Trophoblast cell (in vitro differentiated cells and primary cell): ENCODE results near the gene PARVB.

Experiments
- DNase-seq, 2 donors: peaks; one replicate each; pipeline ENCODE4 v3.0.0-alpha.2; 2016
- H2AFZ ChIP-seq: 2 replicates; pipeline ENCODE4 v1.6.1; 2013; ENCODE audit warnings: low read length, moderate library complexity, mild to moderate bottlenecking; ENCODE audit not compliant: insufficient read depth, poor library complexity
- H2AK5ac ChIP-seq: 2 replicates; pipeline ENCODE4 v1.6.1; 2013; ENCODE audit warnings: mild to moderate bottlenecking, low read length
- H2BK120ac ChIP-seq: 2 replicates; pipeline ENCODE4 v1.6.1; 2013; ENCODE audit warnings: low read length, mild to moderate bottlenecking, moderate library complexity; ENCODE audit not compliant: insufficient read depth, poor library complexity
- H2BK12ac ChIP-seq: 2 replicates; pipeline ENCODE4 v1.6.1; 2013; ENCODE audit warnings: mild to moderate bottlenecking, low read length, moderate library complexity
- H2BK5ac ChIP-seq: 2 replicates; pipeline ENCODE4 v1.6.1; 2013; ENCODE audit warnings: low read length, low read depth, moderate library complexity, mild to moderate bottlenecking; ENCODE audit not compliant: poor library complexity
- H3K14ac ChIP-seq: 2 replicates; pipeline ENCODE4 v1.6.1; 2013; ENCODE audit warnings: mild to moderate bottlenecking, low read length
- H3K18ac ChIP-seq: 2 replicates; pipeline ENCODE4 v1.6.1; 2013; ENCODE audit warnings: mild to moderate bottlenecking, low read length
- H3K23ac ChIP-seq: 2 replicates; pipeline ENCODE4 v1.6.1; 2013; ENCODE audit warnings: low read length
- H3K27ac ChIP-seq: 2 replicates; pipeline ENCODE4 v1.5.1; 2013; ENCODE audit warnings: low read depth, mild to moderate bottlenecking, inconsistent platforms, low read length, moderate library complexity
- H3K27me3 ChIP-seq: 2 replicates; pipeline ENCODE4 v1.6.1; 2013; ENCODE audit warnings: inconsistent platforms, mild to moderate bottlenecking, low read length, moderate library complexity; ENCODE audit not compliant: insufficient read depth
- H3K36me3 ChIP-seq, 2 experiments: 1 replicate in 1 of 2; 2 replicates in 1 of 2; pipeline ENCODE4 v1.6.1; 2013; ENCODE audit warnings: low read length in 2 of 2, mild to moderate bottlenecking in 2 of 2, moderate library complexity in 1 of 2; ENCODE audit not compliant: insufficient read depth in 2 of 2, control insufficient read depth in 1 of 2
- H3K4ac ChIP-seq: 2 replicates; pipeline ENCODE4 v1.6.1; 2013; ENCODE audit warnings: low read depth, mild to moderate bottlenecking, low read length, moderate library complexity
- H3K4me1 ChIP-seq, 2 experiments: 1 replicate in 1 of 2; 2 replicates in 1 of 2; pipeline ENCODE4 v1.6.1; 2013; ENCODE audit warnings: low read length in 2 of 2, mild to moderate bottlenecking in 2 of 2, moderate library complexity in 1 of 2; ENCODE audit not compliant: insufficient read depth in 2 of 2, control insufficient read depth in 1 of 2
- H3K4me2 ChIP-seq: 2 replicates; pipeline ENCODE4 v1.6.1; 2013; ENCODE audit warnings: inconsistent platforms, mild to moderate bottlenecking, low read length, moderate library complexity
- H3K4me3 ChIP-seq: 2 replicates; pipeline ENCODE4 v1.5.1; 2013; ENCODE audit warnings: mild to moderate bottlenecking, low read depth, low read length, inconsistent platforms
- H3K79me1 ChIP-seq: one replicate; pipeline ENCODE4 v1.6.1; 2013; ENCODE audit warnings: low read length
- H3K79me2 ChIP-seq: 2 replicates; pipeline ENCODE4 v1.6.1; 2013; ENCODE audit warnings: low read length, mild to moderate bottlenecking; ENCODE audit not compliant: control insufficient read depth, insufficient read depth, poor library complexity
- H3K9ac ChIP-seq: 2 replicates; pipeline ENCODE4 v1.6.1; 2013; ENCODE audit warnings: mild to moderate bottlenecking, low read length
- H3K9me3 ChIP-seq: 2 replicates; pipeline ENCODE4 v1.6.1; 2013; ENCODE audit warnings: low read depth, mild to moderate bottlenecking, control low read depth, inconsistent platforms, low read length; ENCODE audit not compliant: insufficient read depth
- H4K12ac ChIP-seq: 2 replicates; pipeline ENCODE4 v1.6.1; 2013; ENCODE audit warnings: low read depth, mild to moderate bottlenecking, low read length, moderate library complexity
- H4K8ac ChIP-seq: 2 replicates; pipeline ENCODE4 v1.6.1; 2013; ENCODE audit warnings: low read depth, mild to moderate bottlenecking, low read length, moderate library complexity
- H4K91ac ChIP-seq: one replicate; pipeline ENCODE4 v1.6.1; 2013; ENCODE audit warnings: low read depth, mild to moderate bottlenecking, low read length, moderate library complexity
- WGBS: extraction: QIAGEN DNeasy Blood & Tissue Kit; methylation state at CpG from one replicate; pipeline ENCODE4 v1.1.7; 2013; ENCODE audit warnings: missing lambda C conversion rate; ENCODE audit not compliant: insufficient read length, insufficient coverage; ENCODE audit errors: extremely low coverage; 5-methylcytosine and 5-hydroxymethylcytosine counted together

Gene PARVB

DNA sequence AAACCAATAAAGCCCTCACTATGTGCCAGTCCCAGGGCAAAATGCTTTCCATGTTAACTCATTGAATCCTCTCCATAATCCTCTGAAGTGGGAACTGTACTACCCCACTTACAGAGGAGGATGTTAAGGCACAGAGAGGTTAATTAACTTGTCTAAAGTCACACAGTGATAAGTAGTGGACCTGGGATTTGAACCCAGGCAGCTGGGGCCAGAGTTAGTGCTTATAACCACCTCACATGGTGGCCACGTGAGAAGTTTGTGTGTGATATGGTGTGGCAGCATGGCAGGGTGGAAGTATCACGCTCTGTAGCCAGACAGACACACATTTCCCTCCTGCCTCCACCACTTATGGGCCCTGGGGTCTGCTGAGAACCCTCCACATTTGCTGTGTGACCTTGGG, 173.2 kb downstream of the PARVB start:
- Histone ChIP-seq H3K23ac (no peak overlapping the region), H3K4me3 (no peak overlapping the region), H4K12ac (no peak overlapping the region), H2BK120ac (no peak overlapping the region), H3K9me3 (peaks cover 6% of the 10 kb centered on the region), H3K4me1 (no peaks in the 10 kb centered on the region), H4K8ac (no peak overlapping the region), H3K27ac (no peak overlapping the region), H3K27me3 (no peaks in the 10 kb centered on the region), H3K9ac (no peak overlapping the region), H3K4me2 (no peak overlapping the region), H4K91ac (no peak overlapping the region), H3K79me1 (no peaks in the 10 kb centered on the region), H2BK12ac (no peak overlapping the region), H3K14ac (no peak overlapping the region), H3K4ac (no peak overlapping the region), H3K36me3 (no peaks in the 10 kb centered on the region), H2AFZ (no peak overlapping the region), H2AK5ac (no peak overlapping the region), H2BK5ac (no peak overlapping the region), H3K79me2 (no peaks in the 10 kb centered on the region), H3K18ac (no peak overlapping the region)
- WGBS: no CpG with 5 or more reads among the region's 2 CpGs
- DNase-seq: no peak

DNA sequence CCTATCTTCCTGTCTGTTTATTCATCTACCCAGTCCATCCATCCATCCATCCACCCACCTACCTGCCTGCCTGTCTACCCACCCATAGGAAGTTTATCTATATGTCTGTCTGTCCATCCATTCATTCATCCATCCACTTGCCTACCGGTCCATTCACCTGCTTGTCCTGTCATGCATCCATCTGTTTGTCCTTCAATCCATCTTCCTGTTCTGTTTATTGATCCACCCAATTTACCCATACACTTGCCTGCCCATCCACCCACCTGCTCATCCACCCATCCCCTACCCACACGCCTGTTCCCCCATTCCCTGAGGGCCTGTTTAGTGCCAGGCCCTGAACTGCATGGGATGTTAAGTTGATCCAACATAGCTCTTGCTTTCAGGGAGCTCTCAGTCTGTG, 175.1 kb downstream of the PARVB start:
- Histone ChIP-seq H3K79me2 (no peaks in the 10 kb centered on the region), H3K27me3 (no peaks in the 10 kb centered on the region), H4K91ac (no peak overlapping the region), H3K4ac (no peak overlapping the region), H3K79me1 (no peaks in the 10 kb centered on the region), H2AK5ac (no peak overlapping the region), H3K23ac (no peak overlapping the region), H3K4me1 (no peaks in the 10 kb centered on the region), H2BK12ac (no peak overlapping the region), H3K36me3 (no peaks in the 10 kb centered on the region), H3K9me3 (no peaks in the 10 kb centered on the region), H3K27ac (no peak overlapping the region), H2AFZ (no peak overlapping the region), H3K18ac (no peak overlapping the region), H2BK5ac (no peak overlapping the region), H3K9ac (no peak overlapping the region), H4K8ac (no peak overlapping the region), H2BK120ac (no peak overlapping the region), H3K4me2 (no peak overlapping the region), H4K12ac (no peak overlapping the region), H3K14ac (no peak overlapping the region), H3K4me3 (no peak overlapping the region)
- WGBS: no CpG with 5 or more reads among the region's 2 CpGs
- DNase-seq: no peak

DNA sequence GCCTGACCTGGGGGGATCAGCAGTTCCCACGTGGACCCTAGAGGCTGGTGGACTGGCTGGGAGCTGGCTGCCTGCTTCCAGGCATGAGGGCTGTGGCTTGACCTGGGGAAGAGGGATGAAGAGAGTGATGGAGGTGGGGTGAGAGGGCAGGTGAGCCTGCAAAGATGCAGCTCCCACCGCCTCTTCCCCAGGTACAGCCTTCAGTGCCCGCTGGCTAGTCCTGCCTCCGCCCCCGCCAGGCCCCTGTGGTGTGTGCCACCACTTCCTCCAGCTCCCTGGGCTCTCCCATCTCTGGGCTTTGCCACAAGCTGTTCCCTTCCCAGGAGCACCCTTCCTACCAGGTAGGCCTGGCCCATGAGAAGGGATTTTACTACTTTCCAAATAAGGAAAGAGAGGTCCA, 175.8 kb downstream of the PARVB start:
- no peak overlapping the region for H3K9ac ChIP-seq
- H4K8ac ChIP-seq: no peak overlapping the region
- H3K79me2 ChIP-seq: no peaks in the 10 kb centered on the region
- no peaks in the 10 kb centered on the region for H3K4me1 ChIP-seq
- no peak overlapping the region for H3K23ac ChIP-seq
- no peak overlapping the region for H3K4ac ChIP-seq
- H3K4me2 ChIP-seq: no peak overlapping the region
- no peaks in the 10 kb centered on the region for H3K36me3 ChIP-seq
- H2AFZ ChIP-seq: no peak overlapping the region
- no peak overlapping the region for H4K12ac ChIP-seq
- no peak overlapping the region for H4K91ac ChIP-seq
- H3K14ac ChIP-seq: no peak overlapping the region
- no peak overlapping the region for H2BK5ac ChIP-seq
- no peaks in the 10 kb centered on the region for H3K79me1 ChIP-seq
- no CpG with 5 or more reads among the region's 5 CpGs for WGBS
- H2AK5ac ChIP-seq: no peak overlapping the region
- no peak overlapping the region for H3K4me3 ChIP-seq
- DNase-seq: no peak
- no peaks in the 10 kb centered on the region for H3K9me3 ChIP-seq
- no peak overlapping the region for H2BK12ac ChIP-seq
- no peak overlapping the region for H2BK120ac ChIP-seq
- no peak overlapping the region for H3K18ac ChIP-seq
- H3K27me3 ChIP-seq: no peaks in the 10 kb centered on the region
- no peak overlapping the region for H3K27ac ChIP-seq

DNA sequence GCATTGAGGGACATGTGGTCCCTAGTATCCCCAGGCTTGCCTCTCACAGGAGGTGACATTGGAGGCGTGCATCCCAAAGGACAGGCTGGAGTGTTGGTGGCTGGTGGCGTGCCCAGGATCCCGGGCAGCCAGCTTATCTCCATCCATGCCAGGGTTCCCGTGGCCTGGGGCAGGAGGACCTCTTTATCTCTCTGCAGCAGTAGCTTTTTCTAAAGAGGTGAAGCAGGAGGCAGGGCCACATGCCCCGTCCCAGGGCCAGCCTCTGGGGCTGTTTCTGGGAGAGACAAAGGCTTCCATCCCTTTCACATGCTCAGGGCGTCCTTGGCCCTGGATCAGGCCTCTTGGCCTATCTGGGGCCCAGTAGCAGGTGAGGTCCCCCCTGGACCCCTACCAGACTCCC, 176.3 kb downstream of the PARVB start:
- Histone ChIP-seq H3K4me1 (no peaks in the 10 kb centered on the region), H3K27ac (no peak overlapping the region), H2BK5ac (no peak overlapping the region), H2BK120ac (no peak overlapping the region), H4K91ac (no peak overlapping the region), H2AK5ac (no peak overlapping the region), H4K12ac (no peak overlapping the region), H3K36me3 (no peaks in the 10 kb centered on the region), H4K8ac (no peak overlapping the region), H3K79me2 (no peaks in the 10 kb centered on the region), H3K18ac (no peak overlapping the region), H3K14ac (no peak overlapping the region), H3K23ac (no peak overlapping the region), H3K79me1 (no peaks in the 10 kb centered on the region), H3K9ac (no peak overlapping the region), H3K4me2 (no peak overlapping the region), H2AFZ (no peak overlapping the region), H3K4me3 (no peak overlapping the region), H3K9me3 (no peaks in the 10 kb centered on the region), H3K4ac (no peak overlapping the region), H3K27me3 (no peaks in the 10 kb centered on the region), H2BK12ac (no peak overlapping the region)
- WGBS: no CpG with 5 or more reads among the region's 6 CpGs
- DNase-seq: no peak
